ENCODE data around the gene KCNMB1.

- TF ChIP-seq EZH2phosphoT487 (IDR thresholded peaks at IDR 0.05; ENCODE audit: insufficient read depth, low read depth) (no peak), EZH2 (IDR thresholded peaks at IDR 0.05; ENCODE audit: insufficient read depth, poor library complexity, severe bottlenecking) (no peak)
Observed at GRCh38 chr5:170339780-170340167, 49.4 kb downstream of the KCNMB1 start.

Measured in GM23248 (cell line).